Naive B cell (primary cell): ENCODE measurements around the gene MORN2. TPM values are rescaled to one million over a fixed set of nuclear protein-coding genes. Genes with fewer than 3 reads are reported as not detected.
"Not testable (repeated sequence)": the region's sequence is repeated elsewhere in the genome, so short reads cannot be mapped to it uniquely, and the experiment has no call there.

Experiments
- ATAC-seq, 2 donors: fragments of 150-1000 bp; cut with Tn5 transposase; 2 replicates each; pipeline ENCODE4 v1.10.0; 2021; ENCODE audit warnings: low read depth in 2 of 2, mild to moderate bottlenecking in 2 of 2, moderate library complexity in 2 of 2
- DNase-seq: peaks from one replicate; pipeline ENCODE4 v3.0.0; 2022
- H3K27ac Mint-ChIP-seq, 6 donors: one replicate each; pipeline ENCODE4 v1.8.0; 2020 to 2022; ENCODE audit warnings: mild to moderate bottlenecking in 6 of 6, mixed read lengths in 6 of 6, moderate library complexity in 5 of 6, inconsistent platforms in 2 of 6
- H3K27me3 Mint-ChIP-seq, 3 donors: one replicate each; pipeline ENCODE4 v1.8.0; 2021 to 2022; ENCODE audit warnings: mixed read lengths in 3 of 3, mild to moderate bottlenecking in 1 of 3
- H3K36me3 Mint-ChIP-seq, 2 donors: one replicate each; pipeline ENCODE4 v1.8.0; 2020 to 2022; ENCODE audit warnings: mixed read lengths in 2 of 2, inconsistent platforms in 1 of 2, mild to moderate bottlenecking in 1 of 2
- H3K4me1 Mint-ChIP-seq, 3 donors: one replicate each; pipeline ENCODE4 v1.8.0; 2020 to 2022; ENCODE audit warnings: mixed read lengths in 3 of 3, inconsistent platforms in 1 of 3, mild to moderate bottlenecking in 1 of 3, moderate library complexity in 1 of 3
- H3K4me3 Mint-ChIP-seq, 8 donors: one replicate each; pipeline ENCODE4 v1.8.0; 2020 to 2022; ENCODE audit warnings: mild to moderate bottlenecking in 8 of 8, mixed read lengths in 8 of 8, moderate library complexity in 8 of 8, inconsistent platforms in 2 of 8
- H3K9me3 Mint-ChIP-seq, 7 donors: one replicate each; pipeline ENCODE4 v1.8.0; 2020 to 2022; ENCODE audit warnings: mixed read lengths in 7 of 7, mild to moderate bottlenecking in 5 of 7, inconsistent platforms in 2 of 7, moderate library complexity in 1 of 7
- polyA plus RNA-seq, 6 donors: library from polyadenylated mRNA; unstranded; fragments of 300-500 nt; fragmentation: Illumina TruSeq; gene quantifications; one replicate each; pipeline ENCODE4 v1.2.3, GENCODE V29; 2021; ENCODE audit warnings: low read depth in 6 of 6

The MORN2 gene
- polyA plus RNA-seq, result 10 to 100 TPM in 4 of 6 donors, 1 to 10 TPM in 2; 7.8 to 21.6 (median 11.4) TPM

GRCh38 chr2:38875576-38876367 lies at the start of gene MORN2, which contains the start of gene DHX57:
Gene MORN2 (plus strand): TSS chr2:38875976.
Gene DHX57 (minus strand): TSS chr2:38875934. CDS start chr2:38868405, 7,529 bp downstream.
- Mint-ChIP-seq H3K36me3 (peaks cover 14 to 19% of the 10 kb centered on the region in 2 donors), H3K4me3 (peak within 1 kb of the TSS; percentile 89 to 99 (median 98)), H3K9me3 (peaks cover 0 to 14% (median 5%) of the 10 kb centered on the region in 7 donors), H3K27ac (peak within 1 kb of the TSS; percentile 92 to 96 (median 94)), H3K4me1 (peaks cover 18 to 29% (median 22%) of the 10 kb centered on the region in 3 donors), H3K27me3 (no peaks in the 10 kb centered on the region)
- ATAC-seq (peak; percentile 97 to 98), DNase-seq (peak; percentile 73)

DNA sequence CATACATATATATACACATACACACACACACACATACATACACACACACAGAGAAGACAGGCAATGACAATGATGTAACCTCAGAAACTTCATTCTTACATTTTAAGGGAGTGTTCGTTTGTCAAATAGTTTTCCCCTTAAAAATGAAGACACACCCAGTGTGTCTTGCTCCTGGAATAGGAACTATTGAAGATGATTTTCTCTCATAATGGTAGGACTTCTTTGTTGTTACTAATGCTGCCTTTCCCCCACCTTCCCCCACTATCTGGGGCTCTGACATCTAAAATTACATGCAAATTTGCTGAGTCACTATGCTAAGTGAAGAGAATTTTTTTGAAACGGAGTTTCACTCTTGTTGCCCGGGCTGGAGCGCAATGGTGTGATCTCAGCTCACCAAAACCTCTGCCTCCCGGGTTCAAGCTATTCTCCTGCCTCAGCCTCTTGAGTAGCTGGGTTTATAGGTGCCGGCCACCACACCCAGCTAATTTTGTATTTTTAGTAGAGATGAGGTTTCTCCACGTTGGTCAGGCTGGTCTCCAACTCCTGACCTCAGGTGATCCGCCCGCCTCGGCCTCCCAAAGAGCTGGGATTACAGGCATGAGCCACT lies 48.1 kb upstream of the MORN2 start:
- peaks cover 13 to 15% of the 10 kb centered on the region in 2 donors for H3K36me3 Mint-ChIP-seq
- not testable (repeated sequence) for DNase-seq, H3K4me1 Mint-ChIP-seq, H3K9me3 Mint-ChIP-seq, ATAC-seq, H3K4me3 Mint-ChIP-seq, H3K27ac Mint-ChIP-seq, H3K27me3 Mint-ChIP-seq

GRCh38 chr2:38828460-38828859 lies 47.3 kb upstream of the MORN2 start:
- DNase-seq (no peak), ATAC-seq (no peak)
- no peak overlapping the region for H3K4me3 Mint-ChIP-seq
- no peaks in the 10 kb centered on the region for H3K27me3 Mint-ChIP-seq
- H3K27ac Mint-ChIP-seq, result no peak overlapping the region
- H3K9me3 Mint-ChIP-seq, result peaks cover 0 to 2% (median 0%) of the 10 kb centered on the region in 7 donors
- peaks cover 7 to 8% of the 10 kb centered on the region in 2 donors for H3K36me3 Mint-ChIP-seq
- peaks cover 0 to 4% (median 0%) of the 10 kb centered on the region in 3 donors for H3K4me1 Mint-ChIP-seq

DNA sequence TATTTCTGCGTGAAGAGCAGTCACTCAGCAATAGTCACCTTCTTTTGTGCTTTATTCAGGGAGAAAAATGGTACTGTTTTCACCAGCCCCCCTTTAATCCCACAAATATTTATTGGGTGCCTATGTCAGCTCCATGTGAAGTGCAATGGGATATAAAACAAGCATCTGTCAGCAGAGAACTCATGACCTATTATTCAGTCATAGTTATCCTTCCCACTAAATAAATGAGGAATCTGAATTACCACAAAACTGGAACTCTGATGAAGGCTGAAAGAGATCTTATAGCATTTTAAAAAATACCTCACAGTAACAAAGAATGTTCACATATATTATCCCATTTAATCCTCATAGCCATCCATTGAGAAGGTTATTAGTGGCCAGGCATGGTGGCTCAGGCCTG lies 45.8 kb upstream of the MORN2 start:
- H3K4me1 Mint-ChIP-seq, result peaks cover under 1 to 8% (median 5%) of the 10 kb centered on the region in 3 donors
- no peak overlapping the region for H3K4me3 Mint-ChIP-seq
- ATAC-seq (no peak), DNase-seq (no peak)
- no peaks in the 10 kb centered on the region for H3K27me3 Mint-ChIP-seq
- H3K27ac Mint-ChIP-seq, result no peak overlapping the region
- H3K9me3 Mint-ChIP-seq, result no peaks in the 10 kb centered on the region
- H3K36me3 Mint-ChIP-seq, result peaks cover 0 to 6% of the 10 kb centered on the region in 2 donors

DNA sequence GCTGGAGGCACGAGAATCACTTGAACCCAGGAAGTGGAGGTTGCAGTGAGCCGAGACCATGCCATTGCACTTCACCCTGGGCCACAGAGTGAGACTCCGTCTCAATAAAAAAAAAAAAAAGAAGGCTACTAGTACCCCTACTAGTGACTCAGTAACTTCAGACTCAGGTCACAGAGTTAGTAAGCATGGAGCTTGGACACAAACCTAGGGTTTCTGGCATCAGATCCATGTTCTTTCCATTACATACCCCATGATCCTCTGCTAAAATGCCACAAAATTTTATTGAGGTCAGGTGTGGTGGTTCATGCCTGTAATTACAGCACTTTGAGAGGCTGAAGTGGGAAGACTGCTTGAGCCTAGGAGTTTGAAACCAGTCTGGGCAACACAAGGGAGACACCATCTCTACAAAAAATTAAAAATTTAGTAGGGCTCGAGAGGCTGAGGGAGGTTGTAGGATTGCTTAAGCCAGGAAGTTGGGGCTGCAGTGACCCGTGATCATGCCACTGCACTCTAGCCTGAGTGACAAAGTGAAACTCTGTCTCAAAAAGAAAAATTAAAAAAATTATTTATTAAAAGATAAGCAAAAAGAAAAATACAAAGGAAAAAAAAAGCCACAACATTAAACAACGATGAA lies 45.1 kb upstream of the MORN2 start:
- peak overlapping the region in 1 of 8 donors; percentile 55 for H3K4me3 Mint-ChIP-seq
- no peak for DNase-seq
- no peak for ATAC-seq
- H3K36me3 Mint-ChIP-seq, result peaks cover 0 to 6% of the 10 kb centered on the region in 2 donors
- no peaks in the 10 kb centered on the region for H3K27me3 Mint-ChIP-seq
- no peak overlapping the region for H3K27ac Mint-ChIP-seq
- peaks cover 7 to 12% (median 11%) of the 10 kb centered on the region in 3 donors for H3K4me1 Mint-ChIP-seq
- H3K9me3 Mint-ChIP-seq, result no peaks in the 10 kb centered on the region

GRCh38 chr2:38835015-38835601 lies 40.7 kb upstream of the MORN2 start:
- DNase-seq (no peak), ATAC-seq (no peak)
- Mint-ChIP-seq H3K4me1 (peaks cover 25 to 43% (median 26%) of the 10 kb centered on the region in 3 donors), H3K27ac (peak overlapping the region in 5 of 6 donors; percentile 52 to 96 (median 84)), H3K27me3 (no peaks in the 10 kb centered on the region), H3K4me3 (peak overlapping the region in 1 of 8 donors; percentile 9), H3K36me3 (peaks cover 0 to 14% of the 10 kb centered on the region in 2 donors), H3K9me3 (no peaks in the 10 kb centered on the region)

GRCh38 chr2:38835990-38836389 lies 39.8 kb upstream of the MORN2 start:
- Mint-ChIP-seq H3K4me3 (peak overlapping the region; percentile 12 to 86 (median 72)), H3K27ac (peak overlapping the region; percentile 52 to 96 (median 92)), H3K36me3 (peaks cover 0 to 14% of the 10 kb centered on the region in 2 donors), H3K4me1 (peaks cover 26 to 52% (median 28%) of the 10 kb centered on the region in 3 donors), H3K27me3 (no peaks in the 10 kb centered on the region), H3K9me3 (no peaks in the 10 kb centered on the region)
- DNase-seq, result peak; percentile 70
- peak; percentile 94 for ATAC-seq

GRCh38 chr2:38836791-38837190 lies 39.0 kb upstream of the MORN2 start:
- H3K4me1 Mint-ChIP-seq, result peaks cover 26 to 60% (median 33%) of the 10 kb centered on the region in 3 donors
- ATAC-seq (peak; percentile 1 to 11), DNase-seq (peak; percentile 8)
- H3K27ac Mint-ChIP-seq, result peak overlapping the region; percentile 52 to 96 (median 92)
- H3K36me3 Mint-ChIP-seq, result peaks cover 0 to 21% of the 10 kb centered on the region in 2 donors
- no peaks in the 10 kb centered on the region for H3K9me3 Mint-ChIP-seq
- no peaks in the 10 kb centered on the region for H3K27me3 Mint-ChIP-seq
- H3K4me3 Mint-ChIP-seq, result peak overlapping the region in 6 of 8 donors; percentile 12 to 83 (median 57)

GRCh38 chr2:38850045-38850444 lies 25.7 kb upstream of the MORN2 start:
- Mint-ChIP-seq H3K36me3 (peaks cover 21 to 37% of the 10 kb centered on the region in 2 donors), H3K9me3 (no peaks in the 10 kb centered on the region), H3K27me3 (no peaks in the 10 kb centered on the region), H3K4me1 (peaks cover 6 to 20% (median 17%) of the 10 kb centered on the region in 3 donors), H3K27ac (peak overlapping the region in 5 of 6 donors; percentile 39 to 78 (median 54)), H3K4me3 (no peak overlapping the region)
- peak; percentile 56 to 73 for ATAC-seq
- DNase-seq, result no peak

DNA sequence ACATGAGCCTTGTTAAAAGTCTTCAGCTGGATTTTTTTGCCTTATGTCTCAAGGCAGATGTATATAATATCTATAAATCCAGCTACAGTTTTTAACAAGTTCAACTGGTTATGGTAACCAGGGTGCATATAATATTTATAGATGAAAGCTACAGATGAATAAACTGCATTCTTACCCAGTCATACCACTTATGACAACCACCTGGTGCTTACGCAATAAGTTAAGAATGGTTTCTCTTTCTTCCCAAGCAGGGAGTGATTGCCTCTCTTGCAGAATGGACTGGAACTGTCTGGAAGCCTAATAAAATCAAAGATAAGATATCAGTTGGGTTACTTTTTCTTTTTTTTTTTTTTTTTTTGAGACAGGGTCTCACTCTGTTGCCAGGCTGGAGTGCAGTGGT lies 19.6 kb upstream of the MORN2 start:
- H3K4me1 Mint-ChIP-seq, result peaks cover 0 to 6% (median 0%) of the 10 kb centered on the region in 3 donors

GRCh38 chr2:38862476-38862875 lies 13.3 kb upstream of the MORN2 start:
- Mint-ChIP-seq H3K4me3 (no peak overlapping the region), H3K27ac (no peak overlapping the region), H3K4me1 (no peaks in the 10 kb centered on the region), H3K9me3 (no peaks in the 10 kb centered on the region), H3K27me3 (no peaks in the 10 kb centered on the region), H3K36me3 (peaks cover 26 to 54% of the 10 kb centered on the region in 2 donors)
- no peak for ATAC-seq
- DNase-seq, result no peak

More for the DNA sequence above, 19.6 kb upstream of the MORN2 start:
- Mint-ChIP-seq H3K27ac (no peak overlapping the region), H3K9me3 (no peaks in the 10 kb centered on the region), H3K36me3 (peaks cover 34 to 40% of the 10 kb centered on the region in 2 donors), H3K4me3 (no peak overlapping the region), H3K27me3 (no peaks in the 10 kb centered on the region)
- no peak for ATAC-seq
- DNase-seq, result no peak

DNA sequence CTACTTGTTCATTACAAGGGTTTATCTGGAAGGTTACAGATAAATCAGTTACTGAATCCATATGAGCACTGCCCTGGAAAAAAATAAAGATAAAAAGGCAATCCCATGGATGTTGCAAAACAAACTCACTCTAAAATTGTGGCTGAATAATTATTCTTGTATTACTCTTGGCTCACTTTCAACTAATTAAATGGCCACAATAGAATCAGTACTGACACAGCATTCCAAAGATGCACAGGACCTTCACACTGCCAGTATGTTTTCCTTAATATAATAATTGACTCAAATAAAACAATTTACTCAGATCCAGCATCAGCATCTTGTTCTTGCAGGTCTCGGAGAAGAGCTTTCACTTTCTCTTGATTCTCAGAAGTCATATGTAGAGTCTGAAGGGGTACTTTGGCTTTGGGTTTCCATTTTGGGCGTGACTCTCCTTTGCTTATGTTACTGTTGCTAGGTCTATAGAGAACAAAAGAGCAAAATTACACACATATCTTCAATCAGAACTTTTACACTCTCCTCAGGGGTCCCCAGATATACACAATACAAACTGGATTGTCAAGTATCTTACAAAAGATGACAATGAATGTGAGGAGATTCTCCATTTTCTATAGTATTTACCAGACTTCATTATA lies 12.6 kb upstream of the MORN2 start:
- Mint-ChIP-seq H3K27ac (peak overlapping the region in 4 of 6 donors; percentile 3 to 82 (median 17)), H3K27me3 (no peaks in the 10 kb centered on the region), H3K36me3 (peaks cover 26 to 58% of the 10 kb centered on the region in 2 donors), H3K4me1 (no peaks in the 10 kb centered on the region), H3K4me3 (no peak overlapping the region), H3K9me3 (no peaks in the 10 kb centered on the region)
- DNase-seq (no peak), ATAC-seq (no peak)
